Activated CD4-positive, alpha-beta T cell treated with anti-CD3 and anti-CD28 coated beads, Interleukin-2, amount 10 ng/mL, durations not matched to agents 24 days and 14 days (primary cell): ENCODE data around the gene NSUN4. TPM values are rescaled to one million over a fixed set of nuclear protein-coding genes. Genes with fewer than 3 reads are reported as not detected.

ENCODE experiments used
- DNase-seq: peaks from one replicate; pipeline ENCODE4 v3.0.0; 2022
- H3K27ac Mint-ChIP-seq: one replicate; pipeline ENCODE4 v1.8.0; 2022; ENCODE audit warnings: mild to moderate bottlenecking, mixed read lengths
- H3K27me3 Mint-ChIP-seq: one replicate; pipeline ENCODE4 v1.8.0; 2022; ENCODE audit warnings: mixed read lengths
- H3K36me3 Mint-ChIP-seq: one replicate; pipeline ENCODE4 v1.8.0; 2022; ENCODE audit warnings: low read depth, mild to moderate bottlenecking, mixed read lengths
- H3K4me1 Mint-ChIP-seq: one replicate; pipeline ENCODE4 v1.8.0; 2021; ENCODE audit warnings: mixed read lengths
- H3K4me3 Mint-ChIP-seq: one replicate; pipeline ENCODE4 v1.8.0; 2022; ENCODE audit warnings: mild to moderate bottlenecking, moderate library complexity, mixed read lengths
- H3K9me3 Mint-ChIP-seq: one replicate; pipeline ENCODE4 v1.8.0; 2021; ENCODE audit warnings: mixed read lengths
- intact Hi-C: fragments of 100-400 bp; cut with micrococcal nuclease; formaldehyde crosslinking; loops from one replicate; pipeline ENCODE4 v1.15.1; 2023
- total RNA-seq: library from RNA; stranded (reverse); gene quantifications from 2 replicates; pipeline ENCODE4 v1.2.3, GENCODE V29; 2022

The NSUN4 gene
- 40.4 and 46.5 TPM in 2 replicates for total RNA-seq

- H3K27ac Mint-ChIP-seq, result peak within 1 kb of the TSS; percentile 100
- peak within 1 kb of the TSS; percentile 99 for H3K4me3 Mint-ChIP-seq
- peaks cover 33% of the 10 kb centered on the region for H3K4me1 Mint-ChIP-seq
- intact Hi-C loops, result loop anchor here (1.0 to 5.0 kb wide), 4 partner anchors 8 to 93 kb away; partner anchors contain the start of genes LRRC41, RAD54L and UQCRH
- DNase-seq, result peak; percentile 96
- H3K27me3 Mint-ChIP-seq, result no peaks in the 10 kb centered on the region
- H3K36me3 Mint-ChIP-seq, result peaks cover 35% of the 10 kb centered on the region
- no peaks in the 10 kb centered on the region for H3K9me3 Mint-ChIP-seq
Measured at GRCh38 chr1:46340404-46341221, at the start of gene NSUN4. TSS of gene NSUN4 (plus strand) at chr1:46340807. CDS start at chr1:46340827, 20 bp downstream.

GRCh38 chr1:46295306-46295705 lies 45.3 kb upstream of the NSUN4 start:
- no peaks in the 10 kb centered on the region for H3K27me3 Mint-ChIP-seq
- no peak for DNase-seq
- peaks cover 46% of the 10 kb centered on the region for H3K36me3 Mint-ChIP-seq
- H3K4me3 Mint-ChIP-seq, result no peak overlapping the region
- H3K27ac Mint-ChIP-seq, result no peak overlapping the region
- peaks cover 8% of the 10 kb centered on the region for H3K4me1 Mint-ChIP-seq
- H3K9me3 Mint-ChIP-seq, result no peaks in the 10 kb centered on the region
- intact Hi-C loops, result no loop called here

GRCh38 chr1:46298387-46298786 lies 42.2 kb upstream of the NSUN4 start:
- intact Hi-C loops, result no loop called here
- Mint-ChIP-seq H3K27ac (no peak overlapping the region), H3K27me3 (no peaks in the 10 kb centered on the region), H3K4me1 (peaks cover 21% of the 10 kb centered on the region), H3K4me3 (no peak overlapping the region), H3K36me3 (peaks cover 46% of the 10 kb centered on the region), H3K9me3 (no peaks in the 10 kb centered on the region)
- no peak for DNase-seq

GRCh38 chr1:46300673-46301405 lies 39.8 kb upstream of the NSUN4 start:
- H3K9me3 Mint-ChIP-seq, result no peaks in the 10 kb centered on the region
- peaks cover 45% of the 10 kb centered on the region for H3K36me3 Mint-ChIP-seq

GRCh38 chr1:46301406-46301807 lies 39.2 kb upstream of the NSUN4 start:
- Mint-ChIP-seq H3K4me3 (peak overlapping the region; percentile 99), H3K27me3 (no peaks in the 10 kb centered on the region), H3K36me3 (peaks cover 43% of the 10 kb centered on the region), H3K27ac (peak overlapping the region; percentile 98), H3K9me3 (no peaks in the 10 kb centered on the region), H3K4me1 (peaks cover 29% of the 10 kb centered on the region)
- intact Hi-C loops, result no loop called here
- no peak for DNase-seq

More at GRCh38 chr1:46300673-46301405, 39.8 kb upstream of the NSUN4 start:
- H3K4me1 Mint-ChIP-seq, result peaks cover 27% of the 10 kb centered on the region
- peak overlapping the region; percentile 99 for H3K4me3 Mint-ChIP-seq
- H3K27ac Mint-ChIP-seq, result peak overlapping the region; percentile 98
- peak; percentile 62 for DNase-seq
- H3K27me3 Mint-ChIP-seq, result no peaks in the 10 kb centered on the region
- intact Hi-C loops, result no loop called here

GRCh38 chr1:46301808-46302640 lies 38.6 kb upstream of the NSUN4 start:
- Mint-ChIP-seq H3K27me3 (no peaks in the 10 kb centered on the region), H3K9me3 (no peaks in the 10 kb centered on the region), H3K4me3 (peak overlapping the region; percentile 99), H3K36me3 (peaks cover 37% of the 10 kb centered on the region), H3K27ac (peak overlapping the region; percentile 98), H3K4me1 (peaks cover 31% of the 10 kb centered on the region)
- DNase-seq, result peak; percentile 88
- intact Hi-C loops, result loop anchor here (2.0 kb wide), 1 partner anchor 615 kb away; the partner anchor contains the start of gene GPBP1L1

GRCh38 chr1:46302641-46303037 lies 38.0 kb upstream of the NSUN4 start:
- H3K4me3 Mint-ChIP-seq, result peak overlapping the region; percentile 99
- peaks cover 35% of the 10 kb centered on the region for H3K4me1 Mint-ChIP-seq
- H3K27me3 Mint-ChIP-seq, result no peaks in the 10 kb centered on the region
- H3K9me3 Mint-ChIP-seq, result no peaks in the 10 kb centered on the region
- peaks cover 35% of the 10 kb centered on the region for H3K36me3 Mint-ChIP-seq
- intact Hi-C loops, result loop anchor here (1.0 to 2.0 kb wide), 4 partner anchors 38 to 616 kb away; partner anchors contain the start of genes GPBP1L1, NSUN4 and RAD54L
- DNase-seq, result no peak
- peak overlapping the region; percentile 98 for H3K27ac Mint-ChIP-seq

- Mint-ChIP-seq H3K27me3 (no peaks in the 10 kb centered on the region), H3K36me3 (peaks cover 33% of the 10 kb centered on the region), H3K9me3 (no peaks in the 10 kb centered on the region), H3K4me3 (peak within 1 kb of the TSS; percentile 99), H3K4me1 (peaks cover 39% of the 10 kb centered on the region), H3K27ac (peak within 1 kb of the TSS; percentile 98)
- intact Hi-C loops, result loop anchor here (1.0 to 2.0 kb wide), 4 partner anchors 37 to 616 kb away; partner anchors contain the start of genes GPBP1L1, NSUN4 and RAD54L
- peak; percentile 98 for DNase-seq
Measured at GRCh38 chr1:46303038-46303871, 37.4 kb upstream of the NSUN4 start, which contains the start of the genes LRRC41 and UQCRH. TSS of gene LRRC41 (minus strand) at chr1:46303616. CDS start at chr1:46303322, 294 bp downstream. TSS of gene UQCRH (plus strand) at chr1:46303698. CDS start at chr1:46303767, 69 bp downstream.

GRCh38 chr1:46303872-46304326 lies 36.7 kb upstream of the NSUN4 start:
- intact Hi-C loops, result loop anchor here (1.0 to 2.0 kb wide), 4 partner anchors 36 to 617 kb away; partner anchors contain the start of genes GPBP1L1, NSUN4 and RAD54L
- Mint-ChIP-seq H3K9me3 (no peaks in the 10 kb centered on the region), H3K27ac (peak overlapping the region; percentile 98), H3K27me3 (no peaks in the 10 kb centered on the region), H3K36me3 (peaks cover 34% of the 10 kb centered on the region), H3K4me3 (peak overlapping the region; percentile 99), H3K4me1 (peaks cover 38% of the 10 kb centered on the region)
- no peak for DNase-seq

- DNase-seq, result no peak
- no peaks in the 10 kb centered on the region for H3K27me3 Mint-ChIP-seq
- peaks cover 45% of the 10 kb centered on the region for H3K36me3 Mint-ChIP-seq
- intact Hi-C loops, result no loop called here
- peak overlapping the region; percentile 48 for H3K4me3 Mint-ChIP-seq
- no peak overlapping the region for H3K27ac Mint-ChIP-seq
- H3K4me1 Mint-ChIP-seq, result peaks cover 29% of the 10 kb centered on the region
- no peaks in the 10 kb centered on the region for H3K9me3 Mint-ChIP-seq
Measured at GRCh38 chr1:46306159-46306530, 34.5 kb upstream of the NSUN4 start.

- Mint-ChIP-seq H3K36me3 (peaks cover 56% of the 10 kb centered on the region), H3K27ac (no peak overlapping the region)
- intact Hi-C loops, result no loop called here
Measured at GRCh38 chr1:46309401-46310159, 31.0 kb upstream of the NSUN4 start.

GRCh38 chr1:46310321-46310720 lies 30.3 kb upstream of the NSUN4 start:
- H3K36me3 Mint-ChIP-seq, result peaks cover 56% of the 10 kb centered on the region
- H3K4me1 Mint-ChIP-seq, result peaks cover 19% of the 10 kb centered on the region

More at GRCh38 chr1:46309401-46310159, 31.0 kb upstream of the NSUN4 start:
- Mint-ChIP-seq H3K4me1 (peaks cover 22% of the 10 kb centered on the region), H3K4me3 (no peak overlapping the region), H3K27me3 (no peaks in the 10 kb centered on the region), H3K9me3 (no peaks in the 10 kb centered on the region)
- DNase-seq, result no peak

More at GRCh38 chr1:46310321-46310720, 30.3 kb upstream of the NSUN4 start:
- DNase-seq, result no peak
- intact Hi-C loops, result no loop called here
- Mint-ChIP-seq H3K4me3 (no peak overlapping the region), H3K9me3 (no peaks in the 10 kb centered on the region), H3K27me3 (no peaks in the 10 kb centered on the region), H3K27ac (no peak overlapping the region)
